Stromal cell of bone marrow (primary cell): ENCODE data around the gene MAML2.

Experiments used
- DNase-seq: peaks from one replicate; pipeline ENCODE4 v3.0.0-alpha.2; 2012; ENCODE audit warnings: low read depth

Gene MAML2

GRCh38 chr11:96036863-96037262 lies 306.1 kb downstream of the MAML2 start:
- no peak for DNase-seq

GRCh38 chr11:96035740-96036078 lies 307.3 kb downstream of the MAML2 start:
- DNase-seq = no peak

GRCh38 chr11:96035031-96035739 lies 307.8 kb downstream of the MAML2 start:
- no peak for DNase-seq

- no peak for DNase-seq
Measured at GRCh38 chr11:96033599-96033998, 309.4 kb downstream of the MAML2 start.

GRCh38 chr11:96033095-96033494 lies 309.9 kb downstream of the MAML2 start:
- no peak for DNase-seq

- no peak for DNase-seq
Measured at GRCh38 chr11:96028746-96029145, 314.2 kb downstream of the MAML2 start.

GRCh38 chr11:96027021-96027420 lies 316.0 kb downstream of the MAML2 start:
- no peak for DNase-seq

GRCh38 chr11:96026310-96026709 lies 316.7 kb downstream of the MAML2 start:
- DNase-seq = no peak

- no peak for DNase-seq
Measured at GRCh38 chr11:96024666-96025065, 318.3 kb downstream of the MAML2 start.

GRCh38 chr11:96023275-96023674 lies 319.7 kb downstream of the MAML2 start:
- no peak for DNase-seq

GRCh38 chr11:96021901-96022650 lies 320.9 kb downstream of the MAML2 start:
- DNase-seq = no peak

- no peak for DNase-seq
Measured at GRCh38 chr11:96019810-96020747, 322.9 kb downstream of the MAML2 start.

GRCh38 chr11:96019281-96019680 lies 323.7 kb downstream of the MAML2 start:
- DNase-seq = no peak

GRCh38 chr11:96017856-96018255 lies 325.1 kb downstream of the MAML2 start:
- DNase-seq = no peak

- DNase-seq = no peak
Measured at GRCh38 chr11:96016978-96017502, 326.0 kb downstream of the MAML2 start.

GRCh38 chr11:96015906-96016565 lies 327.0 kb downstream of the MAML2 start:
- DNase-seq = no peak

- DNase-seq = no peak
Measured at GRCh38 chr11:96014217-96014616, 328.8 kb downstream of the MAML2 start.

- DNase-seq = no peak
Measured at GRCh38 chr11:96013461-96014213, 329.4 kb downstream of the MAML2 start.

GRCh38 chr11:96012086-96012824 lies 330.7 kb downstream of the MAML2 start:
- peak; percentile 70 for DNase-seq

- no peak for DNase-seq
Measured at GRCh38 chr11:96010683-96011082, 332.3 kb downstream of the MAML2 start.
